DMS79 (cell line): Measurements from ENCODE around the gene ORC3.

ENCODE experiments used
- DNase-seq: peaks from one replicate; lab custom pipeline; 2025; lab: John Stamatoyannopoulos, UW

ORC3 gene

GRCh38 chr6:87589693-87590416 is at the start of gene ORC3, which contains the start of gene RARS2:
Gene ORC3 (plus strand): TSS chr6:87590135. CDS start chr6:87590169, 34 bp downstream.
Gene RARS2 (minus strand): TSS chr6:87589987. CDS start chr6:87589957, 30 bp downstream.
- DNase-seq: peak; percentile 86

GRCh38 chr6:87540539-87540938 is 49.4 kb upstream of the ORC3 start:
- DNase-seq: no peak

- DNase-seq: no peak
Measured at GRCh38 chr6:87541041-87541440, 48.9 kb upstream of the ORC3 start.

DNA sequence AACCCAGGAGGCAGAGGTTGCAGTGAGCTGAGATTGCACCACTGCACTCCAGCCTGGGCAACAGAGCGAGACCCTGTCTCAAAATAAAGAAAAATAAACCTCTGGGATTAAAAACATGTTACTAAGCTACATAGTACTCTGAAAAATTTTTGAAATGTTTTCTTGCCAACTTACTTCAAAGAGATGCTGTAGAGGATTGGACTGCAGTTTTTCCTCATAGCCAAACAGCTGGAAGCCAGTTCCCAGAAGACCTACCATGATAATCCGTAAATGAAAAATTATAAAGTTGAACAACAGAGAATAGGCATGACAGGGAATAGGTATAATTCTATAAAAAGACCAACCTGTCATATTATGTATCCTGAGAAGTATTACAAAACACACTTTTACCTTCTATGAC is 48.2 kb upstream of the ORC3 start:
- DNase-seq: no peak

- no peak for DNase-seq
Measured at GRCh38 chr6:87543696-87544473, 46.0 kb upstream of the ORC3 start.

GRCh38 chr6:87544474-87544735 is 45.5 kb upstream of the ORC3 start:
- DNase-seq: no peak

GRCh38 chr6:87551799-87552198 is 38.1 kb upstream of the ORC3 start:
- no peak for DNase-seq

DNA sequence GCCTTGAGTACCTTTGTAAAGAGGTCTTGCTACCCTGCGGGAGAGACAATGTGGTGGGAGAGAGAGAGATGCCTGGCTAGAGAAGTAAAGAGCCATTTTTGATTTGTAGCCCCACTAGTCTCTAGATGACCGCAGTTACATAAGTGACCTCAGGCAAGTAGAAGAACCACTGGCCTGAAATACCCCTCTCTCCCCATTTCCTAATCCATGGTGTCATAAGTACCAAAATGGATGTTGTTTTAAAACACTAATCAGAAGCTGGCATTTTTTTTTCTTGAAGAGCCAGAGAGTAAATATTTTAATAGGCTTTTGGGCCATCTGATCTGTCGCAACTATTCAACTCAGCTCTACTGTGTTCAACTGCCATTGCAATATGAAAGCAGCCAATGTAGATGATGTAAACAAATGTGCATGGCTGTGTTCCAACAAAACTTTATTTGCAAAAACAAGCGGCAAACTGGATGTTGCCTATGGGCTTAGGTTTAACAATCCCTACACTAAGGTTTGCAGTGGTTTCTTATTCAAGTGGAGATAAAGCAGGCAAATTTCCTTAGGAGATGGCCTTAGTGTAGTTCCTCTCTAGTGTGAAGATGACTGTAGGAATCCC is 36.7 kb upstream of the ORC3 start:
- no peak for DNase-seq

DNA sequence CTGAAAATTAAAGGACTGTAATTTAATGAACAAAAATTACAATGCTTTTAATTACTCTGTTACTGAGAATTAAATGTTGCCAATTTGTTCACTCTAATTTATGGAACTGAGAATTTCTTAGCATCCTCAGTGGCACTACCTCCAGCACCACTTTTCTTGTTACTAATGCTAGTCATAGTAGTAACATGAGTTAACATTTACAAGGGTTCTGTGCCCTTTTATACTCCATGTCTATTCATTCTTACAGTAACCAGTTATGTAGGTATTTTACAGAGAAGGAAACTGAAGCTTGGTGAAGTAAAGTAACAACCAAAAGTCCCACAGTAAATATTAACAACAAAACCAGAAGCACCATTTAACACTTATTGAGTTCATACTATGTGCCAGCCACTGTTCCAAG is 34.4 kb upstream of the ORC3 start:
- no peak for DNase-seq

- no peak for DNase-seq
Measured at GRCh38 chr6:87558446-87558845, 31.5 kb upstream of the ORC3 start.

GRCh38 chr6:87561017-87561416 is 28.9 kb upstream of the ORC3 start:
- no peak for DNase-seq

GRCh38 chr6:87572021-87572420 is 17.9 kb upstream of the ORC3 start:
- DNase-seq: no peak

- DNase-seq: no peak
Measured at GRCh38 chr6:87572883-87573282, 17.1 kb upstream of the ORC3 start.

GRCh38 chr6:87573307-87574024 is 16.5 kb upstream of the ORC3 start:
- no peak for DNase-seq

- DNase-seq: no peak
Measured at GRCh38 chr6:87574237-87574804, 15.6 kb upstream of the ORC3 start.

- DNase-seq: no peak
Measured at GRCh38 chr6:87575423-87575822, 14.5 kb upstream of the ORC3 start.

DNA sequence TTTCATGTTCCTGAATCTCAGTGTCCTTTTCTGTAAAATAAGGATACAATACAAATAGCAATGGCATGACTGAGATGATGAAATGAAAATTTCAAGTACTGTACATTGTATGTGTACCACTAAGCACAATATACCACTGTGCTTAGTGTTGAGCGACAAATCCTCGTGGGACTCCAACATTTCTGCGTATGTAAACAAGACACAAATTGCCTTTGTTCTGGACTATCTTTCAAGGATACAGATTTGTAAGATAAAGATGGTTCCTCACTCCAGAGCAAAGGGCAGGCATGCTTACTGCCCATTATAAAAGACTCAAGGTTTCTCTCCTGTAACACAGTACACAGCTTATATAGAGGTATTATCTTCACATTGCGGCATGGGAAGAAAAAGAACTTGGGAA is 6.1 kb upstream of the ORC3 start:
- no peak for DNase-seq

DNA sequence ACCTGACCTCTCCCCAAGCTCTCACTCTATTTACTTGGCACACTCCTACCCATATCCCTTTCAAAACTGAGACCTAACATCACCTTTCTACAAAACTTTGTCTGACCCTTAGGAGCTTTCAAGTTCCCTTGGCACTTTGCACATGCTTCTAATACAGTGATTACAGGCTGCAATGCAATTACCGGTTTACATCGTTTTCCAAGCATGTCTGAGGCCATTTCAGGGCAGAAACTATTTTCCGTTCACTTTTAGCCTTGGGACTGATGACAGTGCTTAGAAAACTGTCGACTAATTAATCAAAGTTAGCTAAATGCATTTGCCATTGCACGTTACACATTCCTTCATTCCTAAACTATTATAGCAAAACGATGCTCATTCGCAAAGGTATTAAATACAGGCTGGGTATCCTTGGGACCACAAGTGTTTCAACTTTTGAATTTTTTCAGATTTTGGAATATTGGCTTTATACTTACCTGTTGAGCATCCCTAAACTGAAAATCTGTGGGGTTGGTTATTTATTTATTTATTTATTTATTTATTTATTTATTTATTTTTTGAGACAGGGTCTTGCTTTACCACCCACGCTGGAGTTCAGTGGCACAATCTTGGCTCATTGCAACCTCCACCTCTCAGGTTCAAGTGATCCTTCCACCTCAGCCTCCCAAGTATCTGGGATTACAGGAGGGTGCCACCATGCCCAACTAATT is 3.4 kb upstream of the ORC3 start:
- no peak for DNase-seq

DNA sequence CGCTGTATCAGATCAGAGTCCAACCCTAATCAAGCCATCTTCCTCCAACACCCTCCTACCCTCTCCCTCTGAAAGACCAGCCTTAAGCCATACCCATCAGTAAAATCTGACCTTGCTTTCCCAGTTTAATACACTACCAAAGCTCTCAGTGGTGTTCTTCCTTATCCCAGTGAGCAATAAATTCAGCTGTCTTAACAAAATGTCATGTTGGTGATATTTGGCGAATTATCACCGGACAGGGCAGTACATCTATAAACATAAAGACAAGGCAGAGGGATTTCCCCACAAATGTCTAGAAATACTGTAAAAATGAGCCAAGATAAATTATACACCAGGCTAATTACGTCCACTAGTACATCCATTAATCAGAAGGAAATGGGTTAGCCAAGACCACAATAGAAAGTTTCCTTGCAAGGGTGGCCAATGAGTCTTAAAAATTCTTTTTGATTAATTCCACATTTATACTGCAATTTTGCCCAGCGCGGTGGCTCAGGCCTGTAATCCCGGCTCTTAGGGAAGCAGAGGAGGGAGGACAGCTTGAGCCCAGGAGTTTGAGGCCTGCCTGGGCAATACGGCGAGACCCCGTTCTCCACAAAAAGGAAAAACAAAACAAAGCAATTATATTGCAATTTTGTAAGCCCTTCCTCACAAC is 1.1 kb upstream of the ORC3 start:
- DNase-seq: no peak

- no peak for DNase-seq
Measured at GRCh38 chr6:87590417-87590880, 514 bp downstream of the ORC3 start.

- no peak for DNase-seq
Measured at GRCh38 chr6:87590990-87591389, 1.1 kb downstream of the ORC3 start.
